ENCODE results near the gene P3H1.

The P3H1 gene

DNA sequence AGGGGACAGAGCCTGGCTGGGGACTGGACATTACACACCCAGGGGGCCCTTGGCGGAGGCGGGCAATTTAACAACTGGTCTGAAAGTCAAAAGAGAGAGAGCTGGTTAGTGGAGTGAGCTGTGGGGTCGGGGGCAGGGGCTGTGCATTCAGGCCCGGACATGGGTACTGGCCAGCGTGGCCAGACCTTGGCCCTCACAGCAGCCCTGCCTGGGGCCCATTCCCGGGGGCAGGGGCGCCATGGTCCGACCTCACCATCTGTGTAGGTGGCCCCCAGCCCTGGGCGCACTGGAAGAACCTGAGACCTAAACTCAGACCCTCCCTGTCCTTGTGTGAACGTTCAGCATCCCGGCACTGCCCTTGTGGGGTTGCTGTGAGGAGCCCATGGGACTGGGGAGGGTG lies 31.8 kb downstream of the P3H1 start:
- TF ChIP-seq, protein P1, sequence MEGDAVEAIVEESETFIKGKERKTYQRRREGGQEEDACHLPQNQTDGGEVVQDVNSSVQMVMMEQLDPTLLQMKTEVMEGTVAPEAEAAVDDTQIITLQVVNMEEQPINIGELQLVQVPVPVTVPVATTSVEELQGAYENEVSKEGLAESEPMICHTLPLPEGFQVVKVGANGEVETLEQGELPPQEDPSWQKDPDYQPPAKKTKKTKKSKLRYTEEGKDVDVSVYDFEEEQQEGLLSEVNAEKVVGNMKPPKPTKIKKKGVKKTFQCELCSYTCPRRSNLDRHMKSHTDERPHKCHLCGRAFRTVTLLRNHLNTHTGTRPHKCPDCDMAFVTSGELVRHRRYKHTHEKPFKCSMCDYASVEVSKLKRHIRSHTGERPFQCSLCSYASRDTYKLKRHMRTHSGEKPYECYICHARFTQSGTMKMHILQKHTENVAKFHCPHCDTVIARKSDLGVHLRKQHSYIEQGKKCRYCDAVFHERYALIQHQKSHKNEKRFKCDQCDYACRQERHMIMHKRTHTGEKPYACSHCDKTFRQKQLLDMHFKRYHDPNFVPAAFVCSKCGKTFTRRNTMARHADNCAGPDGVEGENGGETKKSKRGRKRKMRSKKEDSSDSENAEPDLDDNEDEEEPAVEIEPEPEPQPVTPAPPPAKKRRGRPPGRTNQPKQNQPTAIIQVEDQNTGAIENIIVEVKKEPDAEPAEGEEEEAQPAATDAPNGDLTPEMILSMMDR (IDR thresholded peaks at IDR 0.05; ENCODE audit: insufficient read depth, low read length, poor library complexity, severe bottlenecking), result no peak
- Histone ChIP-seq H3K36me3 (ENCODE audit: control insufficient read depth, insufficient read depth, low read length) (no peaks in the 10 kb centered on the region), H3K4me3 (replicated peaks; ENCODE audit: low read depth, low read length) (no peak overlapping the region), H3K27me3 (replicated peaks; ENCODE audit: control insufficient read depth, insufficient read depth, low read length) (no peaks in the 10 kb centered on the region)
- DNase-seq (ENCODE audit: extremely low read depth, insufficient read length), result no peak

DNA sequence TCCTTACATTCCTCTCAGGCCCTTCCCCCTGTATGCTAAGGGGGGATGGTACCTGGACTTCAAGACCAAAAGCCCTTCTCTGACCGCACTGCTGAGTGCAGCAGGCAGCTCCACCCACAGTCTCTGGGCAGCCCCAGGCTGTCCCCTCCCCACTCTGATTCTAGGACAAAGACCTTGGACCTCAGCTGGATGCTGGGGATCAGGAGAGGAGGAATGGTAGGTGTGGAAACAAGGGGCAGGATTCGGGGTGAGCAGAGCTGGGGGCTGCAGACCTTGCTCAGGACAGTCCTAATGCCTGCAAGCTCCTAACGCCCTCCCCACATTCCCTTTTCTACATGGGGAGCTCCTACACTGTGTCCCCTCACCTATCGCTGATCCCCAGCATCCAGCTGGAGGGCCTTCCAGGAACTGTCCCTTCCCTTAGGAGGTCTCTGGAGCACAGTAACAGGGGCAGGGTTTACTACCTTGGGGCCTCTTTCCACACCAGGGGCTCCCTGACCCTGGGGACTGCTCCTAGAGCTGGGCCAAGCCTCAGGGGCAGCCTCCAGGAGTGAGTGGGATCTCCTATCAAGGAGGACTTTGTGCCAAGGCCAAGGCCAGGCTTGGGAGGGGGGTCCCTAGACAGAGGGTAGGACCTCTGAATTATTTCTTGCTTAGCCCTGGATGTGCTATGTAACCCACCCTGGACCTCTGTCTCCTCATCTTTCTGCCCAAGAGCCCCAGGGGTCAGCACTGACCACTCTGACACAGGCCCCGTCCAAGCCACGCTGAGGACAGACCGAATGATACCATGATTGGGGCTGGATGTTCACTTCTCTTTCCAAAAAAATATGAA lies 32.4 kb downstream of the P3H1 start:
- Histone ChIP-seq H3K36me3 (ENCODE audit: control insufficient read depth, insufficient read depth, low read length) (no peaks in the 10 kb centered on the region), H3K4me3 (replicated peaks; ENCODE audit: low read depth, low read length) (no peak overlapping the region), H3K27me3 (replicated peaks; ENCODE audit: control insufficient read depth, insufficient read depth, low read length) (no peaks in the 10 kb centered on the region)
- TF ChIP-seq, protein P1 (IDR thresholded peaks at IDR 0.05; ENCODE audit: insufficient read depth, low read length, poor library complexity, severe bottlenecking), result no peak
- DNase-seq (ENCODE audit: extremely low read depth, insufficient read length), result no peak

DNA sequence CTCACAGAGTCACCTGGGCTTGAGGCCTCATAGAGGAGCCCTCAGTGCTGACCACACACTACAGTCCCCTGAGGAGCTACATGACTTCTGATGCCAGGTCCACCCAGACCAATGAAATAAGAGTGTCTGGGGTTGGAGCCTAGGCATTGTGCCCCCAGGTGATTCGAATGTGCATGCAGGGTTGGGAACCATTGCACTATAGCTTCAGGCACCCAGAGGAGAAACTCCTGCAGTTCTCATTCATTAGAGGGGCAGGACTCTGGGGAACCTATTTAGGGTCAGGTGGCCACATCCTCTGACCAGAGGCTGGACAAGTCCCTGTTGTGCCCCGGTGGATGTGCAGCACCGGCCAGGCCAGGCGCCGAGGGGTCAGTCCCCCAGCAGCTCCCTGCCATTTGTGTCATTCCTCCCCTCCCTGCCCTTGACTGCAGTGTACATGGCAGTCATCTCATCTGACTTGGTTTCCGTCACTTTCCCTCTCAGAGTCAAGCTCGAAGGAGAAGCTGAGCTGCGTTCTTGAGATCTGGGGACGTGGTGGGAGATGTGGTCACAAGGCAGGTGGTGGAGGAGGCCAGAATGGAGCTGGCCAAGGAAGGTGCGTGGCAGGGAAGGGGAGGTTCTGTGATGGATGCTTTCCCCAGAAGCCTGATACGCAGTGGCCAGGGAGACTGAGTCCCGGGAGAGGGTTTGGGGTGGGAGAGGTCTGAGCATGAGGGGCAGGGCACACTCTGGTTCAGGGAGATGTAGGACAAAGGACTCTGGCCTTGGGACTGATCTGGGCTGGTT lies 33.2 kb downstream of the P3H1 start:
- TF ChIP-seq, protein P1 (IDR thresholded peaks at IDR 0.05; ENCODE audit: insufficient read depth, low read length, poor library complexity, severe bottlenecking), result no peak
- no peaks in the 10 kb centered on the region for H3K27me3 ChIP-seq (replicated peaks; ENCODE audit: control insufficient read depth, insufficient read depth, low read length)
- no peak for DNase-seq (ENCODE audit: extremely low read depth, insufficient read length)
- H3K4me3 ChIP-seq (replicated peaks; ENCODE audit: low read depth, low read length), result no peak overlapping the region
- H3K36me3 ChIP-seq (ENCODE audit: control insufficient read depth, insufficient read depth, low read length), result no peaks in the 10 kb centered on the region

DNA sequence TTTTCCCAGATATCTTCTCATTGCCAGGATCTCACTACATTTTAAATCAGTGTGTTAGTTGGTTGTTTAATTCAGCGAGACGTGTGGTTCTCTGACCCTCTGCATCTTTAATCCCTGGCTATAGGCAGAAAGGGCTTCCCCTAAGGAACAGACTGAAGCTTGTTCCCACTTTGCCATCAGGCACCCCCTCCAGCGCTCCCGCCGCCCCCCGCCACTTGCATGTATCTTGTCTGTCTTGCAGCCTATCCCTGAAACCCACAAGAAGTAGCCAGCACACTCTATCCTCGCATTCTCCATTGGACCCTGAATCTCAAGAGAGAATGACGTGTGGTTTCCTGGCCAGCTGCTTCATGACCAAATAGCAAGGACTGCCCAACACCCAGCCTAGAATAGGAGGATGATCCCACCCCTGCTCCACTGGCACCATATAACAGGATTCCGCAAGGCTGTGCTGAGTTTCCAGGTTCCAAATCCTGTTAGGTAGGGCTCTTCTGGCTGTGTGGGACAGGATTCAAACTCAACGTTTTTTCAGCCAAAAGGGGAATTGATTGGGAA lies 34.6 kb downstream of the P3H1 start:
- Histone ChIP-seq H3K36me3 (ENCODE audit: control insufficient read depth, insufficient read depth, low read length) (no peaks in the 10 kb centered on the region), H3K27me3 (replicated peaks; ENCODE audit: control insufficient read depth, insufficient read depth, low read length) (no peaks in the 10 kb centered on the region), H3K4me3 (replicated peaks; ENCODE audit: low read depth, low read length) (no peak overlapping the region)
- DNase-seq (ENCODE audit: extremely low read depth, insufficient read length), result no peak
- TF ChIP-seq, protein P1 (IDR thresholded peaks at IDR 0.05; ENCODE audit: insufficient read depth, low read length, poor library complexity, severe bottlenecking), result no peak

DNA sequence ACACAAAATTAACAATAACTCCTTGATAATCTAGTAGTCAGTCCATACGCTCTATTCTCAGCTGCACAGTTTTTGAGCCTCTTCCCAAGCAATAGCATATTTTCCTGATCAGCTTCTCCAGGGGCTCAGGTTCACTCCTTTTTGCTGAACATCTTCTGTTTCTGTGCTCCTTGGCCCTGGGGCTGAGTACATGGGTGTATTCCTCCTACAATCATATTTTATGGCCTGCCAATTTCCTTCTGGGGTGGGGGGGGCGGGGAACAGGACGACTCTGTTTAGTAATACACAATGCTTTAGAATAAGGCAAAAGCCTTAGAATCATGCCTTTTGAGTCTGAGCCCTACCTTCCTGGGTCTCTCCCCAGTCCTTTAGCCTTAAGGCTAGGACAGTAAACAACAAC lies 35.2 kb downstream of the P3H1 start:
- TF ChIP-seq, protein P1 (IDR thresholded peaks at IDR 0.05; ENCODE audit: insufficient read depth, low read length, poor library complexity, severe bottlenecking), result no peak

More for the DNA sequence above, 35.2 kb downstream of the P3H1 start:
- Histone ChIP-seq H3K36me3 (ENCODE audit: control insufficient read depth, insufficient read depth, low read length) (no peaks in the 10 kb centered on the region), H3K4me3 (replicated peaks; ENCODE audit: low read depth, low read length) (no peak overlapping the region), H3K27me3 (replicated peaks; ENCODE audit: control insufficient read depth, insufficient read depth, low read length) (no peaks in the 10 kb centered on the region)
- DNase-seq (ENCODE audit: extremely low read depth, insufficient read length), result no peak

All from GM06990 (cell line).